Left kidney (tissue), 8 donors: Measurements from ENCODE around the gene TLK1. TPM values are rescaled to one million over a fixed set of nuclear protein-coding genes. Genes with fewer than 3 reads are reported as not detected.

Experiments used
- DNase-seq: peaks from one replicate; pipeline ENCODE4 v3.0.0-alpha.2; 2013
- long read RNA-seq, 8 donors: transcript quantifications; one replicate each; lab custom pipeline, GENCODE V29; 2026
- polyA plus RNA-seq: library from polyadenylated mRNA; unstranded; fragments of 120-200 nt; gene quantifications from one replicate; pipeline ENCODE4 v1.2.1, GENCODE V29; 2013; ENCODE audit not compliant: insufficient read length

The TLK1 gene
- polyA plus RNA-seq, result 64.0 TPM
- long read RNA-seq, donor 1, full-length matches to known transcripts, result 3 of 3 reads
- long read RNA-seq, donor 1, partial matches to known transcripts, result 0 of 3 reads
- long read RNA-seq, donor 1, other reads (novel, unspliced or antisense), result 0 of 3 reads
- long read RNA-seq, donor 2, full-length matches to known transcripts, result 5 of 5 reads
- long read RNA-seq, donor 2, partial matches to known transcripts, result 0 of 5 reads
- long read RNA-seq, donor 2, other reads (novel, unspliced or antisense), result 0 of 5 reads
- long read RNA-seq, donor 3, result 0 reads
- long read RNA-seq, donor 4, result 0 reads
- long read RNA-seq, donor 5, full-length matches to known transcripts, result 1 of 1 reads
- long read RNA-seq, donor 5, partial matches to known transcripts, result 0 of 1 reads
- long read RNA-seq, donor 5, other reads (novel, unspliced or antisense), result 0 of 1 reads
- long read RNA-seq, donor 6, full-length matches to known transcripts, result 4 of 4 reads
- long read RNA-seq, donor 6, partial matches to known transcripts, result 0 of 4 reads
- long read RNA-seq, donor 6, other reads (novel, unspliced or antisense), result 0 of 4 reads
- long read RNA-seq, donor 7, full-length matches to known transcripts, result 4 of 4 reads
- long read RNA-seq, donor 7, partial matches to known transcripts, result 0 of 4 reads
- long read RNA-seq, donor 7, other reads (novel, unspliced or antisense), result 0 of 4 reads
- long read RNA-seq, donor 8, result 0 reads

DNA sequence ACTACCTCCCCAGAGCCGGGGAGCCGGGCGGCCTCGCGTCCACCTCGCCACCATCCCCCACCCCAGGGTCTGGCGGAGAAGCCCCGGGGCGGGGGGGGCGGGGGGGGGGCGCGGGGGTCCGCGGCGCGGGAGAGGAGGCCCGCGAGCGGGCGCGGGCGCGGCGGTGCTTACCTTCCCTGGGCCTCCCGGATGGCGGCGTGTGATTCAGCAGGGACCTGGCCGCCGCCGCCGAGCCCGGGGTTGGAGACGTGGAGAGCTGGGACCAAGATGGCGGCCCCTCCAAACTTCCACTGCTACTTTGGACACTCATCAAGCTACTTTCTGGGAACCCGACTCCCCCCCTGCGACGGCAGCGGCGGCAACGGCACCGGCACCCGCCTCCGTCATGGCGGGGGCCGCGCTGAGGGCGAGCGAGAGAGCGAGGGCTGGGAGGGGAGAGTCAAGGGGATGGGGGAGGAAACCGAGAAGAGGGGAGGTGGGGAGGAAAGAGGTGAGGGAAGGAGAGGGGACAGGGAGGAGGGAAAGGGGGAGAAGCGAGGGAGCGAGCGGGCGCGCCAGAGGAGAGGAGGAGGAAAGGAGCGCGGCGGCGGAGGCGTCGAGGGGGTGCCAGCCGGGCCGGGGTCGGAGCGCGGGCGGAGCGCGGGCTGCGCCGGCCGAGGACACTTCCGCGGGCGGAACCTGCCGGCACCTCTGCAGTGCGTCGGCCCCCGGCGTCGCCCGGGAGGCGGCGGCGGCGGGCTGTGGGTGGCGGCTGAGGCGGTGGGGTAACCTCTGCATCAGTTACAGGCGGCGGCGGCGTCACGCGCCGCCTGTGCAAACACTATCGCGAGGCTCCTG, at the start of gene TLK1:
TLK1 (minus strand) TSS at position 775 of the 837 bp plus-strand sequence; CDS start at position 310, 465 bp downstream.
- DNase-seq, result peak; percentile 71

DNA sequence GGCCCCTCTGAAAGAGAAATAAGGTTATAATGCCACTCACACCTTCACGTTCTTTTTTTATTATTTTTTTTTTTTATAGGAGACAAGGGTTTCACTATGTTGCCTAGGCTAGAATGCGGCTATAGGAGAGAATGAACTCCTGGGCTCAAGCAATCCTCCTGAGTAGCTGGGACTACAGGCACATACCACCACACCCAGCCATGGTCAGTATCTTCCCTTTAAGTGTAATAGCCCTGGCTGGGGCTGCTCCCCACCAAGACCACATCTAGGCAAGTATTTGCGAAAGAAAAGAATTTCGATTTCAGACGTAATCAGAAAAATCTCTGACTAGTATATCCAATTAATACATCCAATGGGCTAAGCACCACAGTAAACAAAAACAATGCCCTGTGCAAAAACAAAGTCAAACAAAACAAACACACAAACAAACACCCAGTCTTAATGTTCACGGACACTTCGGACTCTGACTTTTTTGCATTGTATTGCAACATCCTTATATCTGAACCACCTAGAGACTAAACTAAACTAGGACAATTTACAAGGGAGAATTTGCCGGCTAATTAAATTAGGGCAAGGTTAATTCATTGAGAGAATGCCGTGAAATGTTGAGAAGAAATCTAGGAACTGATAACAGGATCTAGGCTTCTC, 49.6 kb upstream of the TLK1 start:
- DNase-seq, result no peak

DNA sequence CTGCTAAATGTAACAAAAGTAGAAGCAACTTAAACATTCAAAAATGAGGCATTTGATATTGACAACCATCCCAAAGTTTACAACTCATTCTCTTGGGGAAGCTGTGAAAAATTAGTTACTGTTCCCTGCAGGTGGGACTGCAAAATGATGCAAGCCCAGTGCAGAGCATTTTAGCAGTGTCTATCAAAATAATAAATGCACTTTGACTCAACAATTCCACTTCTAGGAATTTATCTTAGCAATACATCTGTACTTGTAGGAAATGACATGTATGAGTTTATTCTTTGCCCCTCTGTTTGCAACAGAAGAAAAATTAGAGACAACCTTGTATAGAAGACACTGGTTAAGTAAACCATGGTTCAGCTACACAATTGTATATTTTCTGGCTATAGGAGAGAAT, 48.0 kb upstream of the TLK1 start:
- DNase-seq, result no peak

DNA sequence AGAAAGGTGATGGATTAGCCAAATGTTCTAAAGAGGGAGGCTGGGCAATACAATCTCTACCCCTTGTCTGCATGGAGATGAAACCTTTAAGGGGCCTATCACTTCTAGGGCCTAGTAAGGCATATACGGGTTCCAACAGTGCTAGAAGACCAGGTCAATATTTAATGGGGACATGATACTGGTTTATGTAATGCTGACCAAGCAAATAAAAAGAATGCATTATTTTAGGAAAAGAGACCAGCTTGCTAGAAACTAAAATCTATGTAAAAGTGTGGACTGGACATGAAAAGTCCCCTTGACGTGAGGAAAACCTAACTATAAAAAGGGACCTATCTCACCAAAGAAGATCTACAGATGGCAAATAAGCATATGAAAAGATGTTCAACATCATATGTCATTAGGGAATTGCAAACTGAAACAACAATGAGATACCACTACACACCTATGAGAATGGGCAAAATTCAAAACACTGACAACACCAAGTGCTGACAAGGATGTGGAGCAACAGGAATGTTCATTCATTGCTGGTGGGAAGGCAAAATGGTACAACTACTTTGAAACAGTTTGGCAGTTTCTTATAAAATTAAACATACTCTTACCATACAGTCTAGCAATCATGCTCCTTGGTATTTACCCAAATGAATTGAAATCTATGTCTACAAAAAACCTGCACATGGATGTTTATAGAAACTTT, 45.9 kb upstream of the TLK1 start:
- DNase-seq, result no peak

DNA sequence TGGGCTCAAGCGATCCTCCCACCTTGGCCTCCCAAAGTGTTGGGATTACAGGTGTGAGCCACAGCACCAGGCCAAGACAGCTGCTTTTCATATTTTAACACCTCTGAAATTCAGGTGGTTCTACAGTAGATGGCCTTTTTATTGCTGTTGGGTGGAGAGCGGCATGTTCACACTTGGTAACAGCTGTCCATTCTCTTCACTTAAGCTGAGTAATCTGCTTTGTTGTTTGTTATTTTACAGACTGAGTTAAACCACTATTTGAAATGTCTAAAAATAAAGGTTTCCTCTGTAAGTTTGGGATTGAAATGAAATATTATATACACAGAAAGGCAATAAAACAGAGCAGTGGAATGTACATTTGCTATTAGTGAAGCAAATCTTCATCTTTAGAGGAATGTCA, 44.9 kb upstream of the TLK1 start:
- DNase-seq, result no peak

DNA sequence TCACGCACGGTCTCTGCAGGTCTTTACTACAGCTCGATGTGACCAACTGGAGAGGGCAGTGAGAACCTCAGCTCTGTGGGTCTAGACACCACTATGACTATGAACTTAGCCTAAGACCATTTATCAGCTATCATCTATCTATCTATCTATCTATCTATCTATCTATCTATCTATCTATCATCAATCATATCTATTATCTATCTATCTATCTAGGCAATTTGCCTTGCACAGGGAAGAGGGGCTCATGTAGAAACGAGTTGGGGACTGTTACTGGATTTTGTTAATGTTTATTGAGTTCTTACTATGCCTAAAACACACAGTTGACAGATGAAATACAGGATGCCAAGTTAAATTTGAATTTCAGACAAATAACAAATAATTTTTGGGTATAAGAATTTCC, 41.1 kb upstream of the TLK1 start:
- no peak for DNase-seq

DNA sequence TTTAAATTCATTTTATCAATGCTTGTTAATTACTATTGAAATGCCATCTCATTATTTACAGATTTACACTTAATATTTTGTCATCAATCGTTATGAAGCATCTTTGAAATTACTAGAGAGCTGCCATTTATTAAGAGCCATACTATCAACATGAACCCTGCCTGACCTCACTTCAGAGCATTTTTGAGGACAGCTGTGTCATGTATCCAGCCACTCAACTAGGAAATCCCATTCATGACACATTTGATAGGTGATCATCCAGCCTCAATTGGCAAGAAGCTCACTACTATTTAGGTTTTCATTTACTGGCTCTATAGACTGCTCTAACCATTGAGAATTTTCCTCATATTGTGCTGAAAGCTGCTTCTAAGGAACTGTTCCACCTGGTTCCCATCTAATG, 40.6 kb upstream of the TLK1 start:
- DNase-seq, result no peak

DNA sequence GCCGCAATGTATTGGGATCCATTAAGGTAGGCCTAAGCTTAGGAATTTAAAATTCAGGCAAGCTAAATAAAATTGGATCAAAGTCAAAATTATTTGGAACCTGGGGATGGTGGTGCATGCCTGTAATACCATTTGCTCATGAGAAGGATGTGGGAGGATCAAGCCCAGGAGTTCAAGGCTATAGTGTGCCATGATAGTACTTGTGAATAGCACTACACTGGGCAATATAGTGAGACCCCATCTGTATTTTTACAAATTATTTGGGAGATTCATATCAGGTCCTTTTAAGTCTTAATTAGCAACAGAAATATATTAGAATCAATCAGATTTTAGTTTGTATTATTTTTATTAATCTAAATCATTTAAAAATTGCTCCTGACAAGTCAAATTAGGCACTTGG, 39.8 kb upstream of the TLK1 start:
- no peak for DNase-seq

DNA sequence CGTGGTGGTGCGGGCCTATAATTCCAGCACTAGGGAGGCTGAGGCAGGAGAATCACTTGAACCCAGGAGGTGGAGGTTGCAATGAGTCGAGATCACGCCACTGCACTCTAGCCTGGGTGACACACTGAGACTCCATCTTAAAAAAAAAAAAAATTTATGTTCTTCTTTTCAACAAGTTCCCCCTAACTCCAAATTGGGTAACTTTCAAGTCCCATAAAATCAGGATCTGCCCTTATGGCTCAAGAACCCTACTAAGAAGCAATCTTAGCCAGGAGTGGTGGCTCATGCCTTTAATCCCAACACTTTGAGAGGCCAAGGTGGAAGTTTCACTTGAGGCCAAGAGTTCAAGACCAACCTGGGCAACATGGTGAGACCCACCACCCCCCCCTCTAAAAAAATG, 30.3 kb upstream of the TLK1 start:
- no peak for DNase-seq

DNA sequence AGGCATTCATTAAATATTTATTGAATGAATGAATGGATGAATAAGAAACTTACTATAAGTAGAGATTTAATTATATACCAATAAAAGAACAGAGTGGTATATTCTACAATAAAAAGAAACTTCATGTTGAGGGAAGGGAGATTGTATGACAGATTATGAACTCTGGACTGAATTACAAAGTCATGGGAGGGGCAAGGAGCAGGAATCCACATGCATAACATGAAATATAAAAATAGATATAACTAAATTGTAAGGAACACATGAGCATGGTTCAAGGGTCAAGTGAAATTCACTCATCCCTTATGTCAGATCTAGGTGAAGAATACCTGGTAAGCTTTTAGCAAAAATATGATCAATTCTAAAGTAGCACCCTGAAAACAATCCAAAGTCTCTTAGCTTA, 27.1 kb upstream of the TLK1 start:
- DNase-seq, result no peak

DNA sequence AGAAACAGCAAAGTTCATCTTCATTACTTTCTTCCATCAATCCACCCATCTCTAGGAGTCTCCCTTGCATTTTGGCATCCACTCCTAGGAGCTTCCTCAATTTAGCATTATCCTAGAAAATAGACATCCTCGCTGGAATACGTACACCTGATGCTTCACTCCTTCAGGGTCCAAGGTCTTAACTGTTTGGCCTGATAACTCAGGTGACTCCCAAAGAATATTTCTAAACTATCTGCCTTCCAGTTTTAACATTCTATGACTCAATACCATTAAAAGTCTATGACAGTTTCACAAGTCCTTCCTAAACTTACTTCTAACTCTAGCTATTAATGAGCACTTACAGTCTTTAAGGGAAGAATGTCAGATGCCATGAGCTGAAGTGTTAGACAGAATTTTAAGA, 26.5 kb upstream of the TLK1 start:
- no peak for DNase-seq

DNA sequence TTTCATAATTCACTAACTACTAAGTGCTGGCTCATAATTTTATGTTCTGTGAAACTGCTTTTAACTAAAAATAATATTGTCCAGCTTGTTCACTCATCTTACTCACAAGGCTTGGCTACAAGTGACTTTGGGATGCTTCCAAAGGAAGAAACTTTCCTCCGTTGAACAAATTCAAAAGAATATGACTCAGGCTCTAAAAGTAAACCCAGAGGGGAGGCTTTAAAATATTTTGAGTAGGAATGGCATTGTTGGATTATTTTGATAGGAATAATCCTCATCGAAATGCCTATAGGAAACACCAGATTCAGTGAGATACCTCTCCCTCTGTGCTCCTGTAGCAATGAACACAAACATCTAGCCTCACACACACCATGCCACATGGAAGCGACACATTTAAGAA, 25.2 kb upstream of the TLK1 start:
- DNase-seq, result no peak

DNA sequence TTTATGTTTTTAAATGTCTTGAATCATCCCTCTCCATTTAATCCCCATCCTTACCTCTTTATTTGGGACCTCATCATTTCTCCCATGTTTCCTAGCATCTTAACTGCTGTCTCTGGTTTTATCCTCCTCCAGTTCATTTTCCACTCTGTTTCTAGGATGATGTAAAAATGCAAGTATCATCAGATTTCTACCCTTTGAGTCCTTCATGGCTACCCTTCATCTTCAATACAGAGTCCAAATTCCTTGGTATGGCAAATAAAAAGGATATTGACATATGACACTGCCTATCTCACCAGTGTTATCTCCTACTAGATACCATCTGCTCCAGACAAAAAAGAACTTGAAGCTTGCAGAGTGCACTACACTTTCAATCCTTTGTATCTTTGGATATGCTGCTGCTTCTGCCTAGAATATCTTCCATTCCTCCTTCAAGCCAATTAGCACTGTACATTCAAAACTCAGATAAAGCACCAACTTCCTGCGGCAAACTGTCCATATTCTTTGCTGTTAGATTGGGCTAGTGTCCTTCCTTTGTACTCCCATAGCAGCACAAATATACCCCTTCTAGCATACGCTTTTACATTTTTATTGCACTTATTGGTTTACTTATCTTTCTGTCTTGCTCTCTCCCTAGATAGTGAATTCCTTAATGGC, 24.6 kb upstream of the TLK1 start:
- no peak for DNase-seq

DNA sequence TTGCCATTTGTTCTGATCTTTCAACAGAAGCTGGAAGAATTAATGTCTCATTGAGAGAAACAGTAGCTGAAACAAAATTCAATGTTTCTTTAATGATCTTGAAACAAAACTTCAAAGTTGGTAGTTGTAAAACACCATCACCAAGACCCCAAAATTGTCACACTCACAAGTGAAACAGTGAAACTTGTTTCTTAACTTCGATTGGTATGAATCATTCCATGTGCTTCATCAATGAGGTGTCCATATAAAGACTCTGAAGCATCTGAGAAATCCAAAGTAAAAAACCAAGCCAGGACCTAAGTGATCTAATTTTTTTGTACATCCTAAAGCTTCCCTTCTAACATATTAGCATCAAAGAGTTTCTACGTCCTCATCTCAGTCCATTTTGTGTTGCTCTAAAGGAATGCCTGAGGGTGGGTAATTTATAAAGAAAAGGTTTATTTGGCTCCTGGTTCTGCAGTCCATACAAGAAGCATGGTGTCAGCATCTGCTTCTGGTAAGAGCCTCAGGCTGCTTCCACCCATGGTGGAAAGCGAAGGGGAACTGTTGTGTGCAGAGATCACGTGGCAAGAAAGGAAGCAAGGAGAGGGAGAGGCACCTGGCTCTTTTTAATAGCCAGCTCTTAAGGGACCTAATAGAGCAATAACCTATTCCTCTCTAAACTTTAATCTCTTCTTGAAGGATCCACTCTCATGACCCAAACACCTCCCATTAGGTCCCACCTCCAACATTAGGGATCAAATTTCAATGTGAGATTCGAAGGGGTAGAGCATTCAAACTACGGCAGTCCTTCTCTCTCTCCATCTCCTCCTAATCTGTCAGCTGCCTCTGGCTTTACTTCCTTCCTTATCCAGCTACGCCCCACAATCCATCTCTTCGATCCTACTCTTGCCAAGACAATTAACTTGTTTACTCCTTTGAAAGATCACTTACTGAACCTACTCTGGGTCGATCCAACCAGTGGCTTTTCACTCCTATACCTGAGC, 20.7 kb upstream of the TLK1 start:
- no peak for DNase-seq

DNA sequence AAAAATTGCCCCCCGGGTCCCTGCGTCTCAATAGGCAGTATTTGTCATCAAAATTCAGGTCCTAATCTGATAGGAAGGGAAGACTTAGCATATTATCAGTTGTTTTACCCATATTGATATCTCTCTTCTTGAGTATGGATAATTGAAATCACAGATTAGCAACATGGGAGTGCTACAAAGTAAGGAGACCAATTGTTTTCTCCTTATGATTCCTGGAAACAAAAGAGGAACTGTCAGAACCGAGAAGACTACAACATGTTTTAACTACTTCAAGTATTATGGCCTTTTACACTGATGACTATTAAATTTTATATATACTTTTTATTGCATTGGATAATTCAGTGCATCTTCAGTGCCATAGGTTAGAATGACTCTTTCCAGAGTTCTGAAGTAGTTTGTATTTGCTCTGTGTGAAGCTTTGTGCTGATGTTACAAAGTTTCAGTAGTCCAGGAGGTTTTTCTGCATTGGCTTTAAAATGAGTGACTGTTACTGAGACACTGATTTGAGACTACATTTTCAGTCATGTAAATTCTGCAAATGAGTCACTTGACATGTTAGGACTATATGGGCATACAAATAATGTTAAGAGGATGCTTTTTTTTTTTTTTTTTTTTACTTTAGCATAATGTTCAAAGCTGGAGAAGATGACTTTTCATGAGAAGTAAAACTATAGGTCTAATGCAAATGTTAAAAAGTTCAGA, 19.7 kb upstream of the TLK1 start:
- DNase-seq, result no peak

DNA sequence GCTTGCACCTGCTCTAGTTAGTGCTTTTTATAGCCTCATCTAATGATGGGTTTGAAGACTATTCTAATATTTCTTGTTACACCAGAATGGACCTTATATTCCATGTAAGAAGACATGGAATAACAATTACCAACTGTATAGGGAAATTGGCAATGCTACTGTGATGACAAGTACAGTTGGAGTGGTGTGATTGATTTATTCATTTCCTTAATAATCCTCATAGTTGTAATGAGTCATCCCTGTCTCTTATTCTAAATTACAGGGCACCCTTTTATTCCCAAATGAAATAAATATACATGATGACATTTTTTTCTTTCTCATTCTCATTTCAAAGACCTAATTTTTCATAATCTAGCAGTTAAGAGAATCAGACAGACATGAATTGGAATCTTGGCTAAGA, 18.3 kb upstream of the TLK1 start:
- no peak for DNase-seq

DNA sequence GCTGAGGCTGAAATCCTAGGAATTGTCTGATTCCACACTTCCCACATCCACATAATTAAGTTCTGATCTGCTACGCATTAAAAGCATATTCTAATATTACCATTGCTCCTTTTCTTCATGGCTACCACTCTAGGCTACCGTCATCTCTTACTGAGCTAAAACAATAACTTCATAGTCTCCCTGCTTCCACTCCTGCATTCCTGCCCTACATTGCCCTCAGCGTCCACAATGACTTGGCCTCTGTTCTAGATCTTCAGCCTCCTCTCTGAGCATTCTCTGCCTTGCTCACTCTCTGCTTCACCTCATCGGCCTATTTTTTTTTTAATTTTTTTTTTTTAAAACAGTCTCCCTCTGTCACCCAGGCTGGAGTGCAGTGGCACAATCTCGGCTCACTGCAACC, 15.8 kb upstream of the TLK1 start:
- DNase-seq, result no peak

DNA sequence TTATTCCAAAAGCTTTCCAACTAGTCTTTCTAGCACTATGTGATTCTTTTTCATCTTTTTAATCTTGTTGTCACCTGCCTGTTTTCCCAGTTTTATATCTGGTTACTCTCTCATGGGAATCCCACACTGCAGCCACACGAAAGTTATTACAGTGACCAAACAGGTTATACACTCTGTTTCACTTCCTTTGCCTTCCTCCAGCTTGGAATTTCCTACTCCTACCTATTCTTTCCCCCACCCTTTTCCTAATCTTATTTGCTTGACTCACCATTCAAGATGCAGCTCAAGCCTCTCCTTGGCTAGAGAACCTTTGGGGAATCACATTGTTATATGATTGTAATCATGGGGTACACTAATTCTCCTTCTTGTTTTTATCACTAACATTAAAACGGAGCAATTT, 13.4 kb upstream of the TLK1 start:
- DNase-seq, result no peak

DNA sequence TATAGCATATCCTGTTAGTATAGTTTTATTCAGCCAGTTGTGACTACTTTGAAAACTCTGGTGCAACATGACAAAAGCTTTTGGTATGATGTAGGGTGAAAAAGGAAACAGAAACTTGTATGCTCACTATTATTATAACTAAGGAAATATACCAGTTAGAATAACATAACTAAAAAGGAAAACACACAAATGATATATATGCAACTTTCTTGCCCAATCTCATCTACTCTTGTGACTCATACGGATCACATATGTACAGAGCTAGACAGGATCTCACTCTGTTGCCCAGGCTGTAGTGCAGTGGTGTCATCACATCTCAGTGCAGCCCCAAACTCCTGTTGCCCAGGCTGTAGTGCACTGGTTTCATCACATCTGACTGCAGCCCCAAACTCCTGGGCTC, 12.4 kb upstream of the TLK1 start:
- no peak for DNase-seq
